GM12873 (cell line): Measurements from ENCODE around the gene PPP2R3A.

Experiments used
- CTCF ChIP-seq: IDR thresholded peaks from 2 replicates; pipeline ENCODE4 v1.5.1; 2012; ENCODE audit warnings: low read depth, mild to moderate bottlenecking, moderate library complexity, low read length, control low read depth; ENCODE audit not compliant: insufficient read depth; ENCODE audit errors: missing control alignments

PPP2R3A gene

GRCh38 chr3:136008221-136008620 is 42.7 kb downstream of the PPP2R3A start:
- TF ChIP-seq CTCF: no peak

- no peak for TF ChIP-seq CTCF
Observed at GRCh38 chr3:136008732-136009470, 43.4 kb downstream of the PPP2R3A start.

GRCh38 chr3:136018876-136019275 is 53.3 kb downstream of the PPP2R3A start:
- no peak for TF ChIP-seq CTCF

- TF ChIP-seq CTCF: no peak
Observed at GRCh38 chr3:136021803-136022202, 56.3 kb downstream of the PPP2R3A start.

GRCh38 chr3:136022529-136023263 is 57.2 kb downstream of the PPP2R3A start:
- TF ChIP-seq CTCF: no peak

GRCh38 chr3:136023264-136023978 is 57.9 kb downstream of the PPP2R3A start:
- TF ChIP-seq CTCF: no peak

- no peak for TF ChIP-seq CTCF
Observed at GRCh38 chr3:136036306-136036705, 70.8 kb downstream of the PPP2R3A start.
